ENCODE measurements around the gene PTHLH. TPM values are rescaled to one million over a fixed set of nuclear protein-coding genes. Genes with fewer than 3 reads are reported as not detected.

The PTHLH gene
- total RNA-seq, 1 donor from 2014 or later: 3.7 TPM

- Histone ChIP-seq H3K36me3 (no peaks in the 10 kb centered on the region), H3K4me3 (no peak overlapping the region), H3K9me3 (replicated peaks) (no peaks in the 10 kb centered on the region), H3K27ac (replicated peaks) (no peak overlapping the region), H3K27me3 (ENCODE audit: low read depth) (peaks cover 91% of the 10 kb centered on the region), H3K4me1 (peaks cover 31% of the 10 kb centered on the region)
- no peak for DNase-seq
- no peak for TF ChIP-seq CTCF (IDR thresholded peaks at IDR 0.05; ENCODE audit: borderline replicate concordance)
- intact Hi-C loops (cut with micrococcal nuclease): no loop called here
Measured at GRCh38 chr12:27965966-27966365, 6.6 kb downstream of the PTHLH start.

GRCh38 chr12:27965411-27965810 lies 7.1 kb downstream of the PTHLH start:
- Histone ChIP-seq H3K36me3 (no peaks in the 10 kb centered on the region), H3K4me1 (peaks cover 26% of the 10 kb centered on the region), H3K27ac (replicated peaks) (no peak overlapping the region), H3K9me3 (replicated peaks) (no peaks in the 10 kb centered on the region), H3K27me3 (ENCODE audit: low read depth) (peaks cover 85% of the 10 kb centered on the region), H3K4me3 (no peak overlapping the region)
- DNase-seq: no peak
- TF ChIP-seq CTCF (IDR thresholded peaks at IDR 0.05; ENCODE audit: borderline replicate concordance): no peak
- intact Hi-C loops (cut with micrococcal nuclease): no loop called here

GRCh38 chr12:27964123-27964522 lies 8.4 kb downstream of the PTHLH start:
- no peaks in the 10 kb centered on the region for H3K36me3 ChIP-seq
- H3K4me1 ChIP-seq: peaks cover 15% of the 10 kb centered on the region
- no peak overlapping the region for H3K4me3 ChIP-seq
- H3K27ac ChIP-seq (replicated peaks): no peak overlapping the region
- intact Hi-C loops (cut with micrococcal nuclease): no loop called here
- no peak for DNase-seq
- TF ChIP-seq CTCF (IDR thresholded peaks at IDR 0.05; ENCODE audit: borderline replicate concordance): no peak
- peaks cover 74% of the 10 kb centered on the region for H3K27me3 ChIP-seq (ENCODE audit: low read depth)
- H3K9me3 ChIP-seq (replicated peaks): no peaks in the 10 kb centered on the region

- TF ChIP-seq CTCF (IDR thresholded peaks at IDR 0.05; ENCODE audit: borderline replicate concordance): no peak
- Histone ChIP-seq H3K4me1 (no peaks in the 10 kb centered on the region), H3K9me3 (replicated peaks) (no peaks in the 10 kb centered on the region), H3K36me3 (no peaks in the 10 kb centered on the region), H3K4me3 (no peak overlapping the region), H3K27me3 (ENCODE audit: low read depth) (peaks cover 48% of the 10 kb centered on the region), H3K27ac (replicated peaks) (no peak overlapping the region)
- no peak for DNase-seq
- intact Hi-C loops (cut with micrococcal nuclease): no loop called here
Measured at GRCh38 chr12:27960821-27961220, 11.7 kb downstream of the PTHLH start.

GRCh38 chr12:27958675-27959074 lies 13.9 kb downstream of the PTHLH start:
- Histone ChIP-seq H3K4me1 (no peaks in the 10 kb centered on the region), H3K27me3 (ENCODE audit: low read depth) (peaks cover 26% of the 10 kb centered on the region), H3K9me3 (replicated peaks) (no peaks in the 10 kb centered on the region), H3K4me3 (no peak overlapping the region), H3K27ac (replicated peaks) (no peak overlapping the region), H3K36me3 (no peaks in the 10 kb centered on the region)
- no peak for TF ChIP-seq CTCF (IDR thresholded peaks at IDR 0.05; ENCODE audit: borderline replicate concordance)
- DNase-seq: no peak
- intact Hi-C loops (cut with micrococcal nuclease): no loop called here

- Histone ChIP-seq H3K36me3 (no peaks in the 10 kb centered on the region), H3K27ac (replicated peaks) (no peak overlapping the region), H3K4me1 (no peaks in the 10 kb centered on the region), H3K9me3 (replicated peaks) (no peaks in the 10 kb centered on the region), H3K27me3 (ENCODE audit: low read depth) (peaks cover 15% of the 10 kb centered on the region), H3K4me3 (no peak overlapping the region)
- no peak for DNase-seq
- TF ChIP-seq CTCF (IDR thresholded peaks at IDR 0.05; ENCODE audit: borderline replicate concordance): no peak
- intact Hi-C loops (cut with micrococcal nuclease): no loop called here
Measured at GRCh38 chr12:27957366-27957765, 15.2 kb downstream of the PTHLH start.
